Sciatic nerve (tissue), 2 donors: ENCODE measurements around the gene PPT2. TPM values are rescaled to one million over a fixed set of nuclear protein-coding genes. Genes with fewer than 3 reads are reported as not detected.

Experiments
- ATAC-seq: fragments of 200-7000 bp; cut with Tn5 transposase; one replicate; pipeline ENCODE4 v1.9.1; 2020; ENCODE audit warnings: mild to moderate bottlenecking, moderate library complexity
- DNase-seq: peaks from one replicate; pipeline ENCODE4 v3.0.0-alpha.2; 2020; ENCODE audit warnings: low spot score
- intact Hi-C: fragments of 100-400 bp; cut with DNase I; formaldehyde crosslinking; loops from one replicate; pipeline ENCODE4 v1.14.2; 2022
- total RNA-seq: library from RNA; stranded (reverse); fragmentation: NEBNext Ultra II Directional; extraction: Animal tissue kit (Norgen Biotek cat#: 25700); gene quantifications from one replicate; pipeline ENCODE4 v1.2.1, GENCODE V29; 2021
- donor health status: DM: no; HTN: no; CAD: no.
- donor health status: DM: no; HTN: no; CAD: no.

The PPT2 gene
- total RNA-seq = 38.8 TPM

GRCh38 chr6:32153564-32154513, at the start of gene PPT2:
Gene PPT2, plus strand, starts transcription at chr6:32154141. Its CDS starts 454 bp downstream, at chr6:32154595.
- intact Hi-C loops = no loop called here
- ATAC-seq (peak; percentile 93), DNase-seq (peak; percentile 93)

- intact Hi-C loops = no loop called here
- ATAC-seq = no peak
These were observed 48.5 kb upstream of the PPT2 start for GRCh38 chr6:32105433-32105832.

GRCh38 chr6:32107406-32107805, 46.5 kb upstream of the PPT2 start:
- intact Hi-C loops = no loop called here

More at GRCh38 chr6:32105433-32105832, 48.5 kb upstream of the PPT2 start:
- no peak for DNase-seq

GRCh38 chr6:32108094-32108627, 45.8 kb upstream of the PPT2 start:
- intact Hi-C loops = no loop called here
- ATAC-seq (peak; percentile 82), DNase-seq (peak; percentile 85)

More at GRCh38 chr6:32107406-32107805, 46.5 kb upstream of the PPT2 start:
- DNase-seq (peak; percentile 63), ATAC-seq (no peak)

- no peak for DNase-seq
- intact Hi-C loops = no loop called here
- peak; percentile 7 for ATAC-seq
These were observed 45.2 kb upstream of the PPT2 start for GRCh38 chr6:32108727-32109113.

- intact Hi-C loops = no loop called here
- ATAC-seq (peak; percentile 22), DNase-seq (peak; percentile 74)
These were observed 44.7 kb upstream of the PPT2 start, which contains the start of gene TNXB for GRCh38 chr6:32109114-32109764. Gene TNXB, minus strand, starts transcription at chr6:32109338. Its CDS starts 11,140 bp downstream, at chr6:32098198.

GRCh38 chr6:32109765-32110160, 44.2 kb upstream of the PPT2 start:
- ATAC-seq (no peak), DNase-seq (no peak)
- intact Hi-C loops = no loop called here

- intact Hi-C loops = no loop called here
- ATAC-seq (no peak), DNase-seq (peak; percentile 64)
These were observed 43.3 kb upstream of the PPT2 start for GRCh38 chr6:32110632-32111031.

- no peak for DNase-seq
- intact Hi-C loops = no loop called here
- ATAC-seq = peak; percentile 1
These were observed 42.4 kb upstream of the PPT2 start for GRCh38 chr6:32111424-32112066.

GRCh38 chr6:32112431-32112980, 41.4 kb upstream of the PPT2 start:
- intact Hi-C loops = no loop called here
- ATAC-seq = peak; percentile 9

GRCh38 chr6:32113386-32114352, 40.3 kb upstream of the PPT2 start:
- peak; percentile 91 for ATAC-seq
- intact Hi-C loops = no loop called here
- DNase-seq = peak; percentile 90

More at GRCh38 chr6:32112431-32112980, 41.4 kb upstream of the PPT2 start:
- DNase-seq = peak; percentile 73

GRCh38 chr6:32114796-32115195, 39.1 kb upstream of the PPT2 start:
- ATAC-seq (no peak), DNase-seq (no peak)
- intact Hi-C loops = no loop called here

- DNase-seq (peak; percentile 63), ATAC-seq (no peak)
- intact Hi-C loops = no loop called here
These were observed 38.3 kb upstream of the PPT2 start for GRCh38 chr6:32115623-32116022.

- intact Hi-C loops = no loop called here
- ATAC-seq = no peak
- no peak for DNase-seq
These were observed 37.3 kb upstream of the PPT2 start for GRCh38 chr6:32116674-32117073.

GRCh38 chr6:32117461-32117860, 36.5 kb upstream of the PPT2 start:
- intact Hi-C loops = no loop called here

GRCh38 chr6:32118782-32119628, 34.9 kb upstream of the PPT2 start:
- intact Hi-C loops = no loop called here
- ATAC-seq (peak; percentile 67), DNase-seq (peak; percentile 92)

More at GRCh38 chr6:32117461-32117860, 36.5 kb upstream of the PPT2 start:
- no peak for ATAC-seq
- no peak for DNase-seq

- DNase-seq = no peak
- intact Hi-C loops = no loop called here
- no peak for ATAC-seq
These were observed 33.3 kb upstream of the PPT2 start for GRCh38 chr6:32120573-32121059.
